Gastroesophageal sphincter (tissue), 4 donors: Measurements from ENCODE around the gene ITPKC. TPM values are rescaled to one million over a fixed set of nuclear protein-coding genes. Genes with fewer than 3 reads are reported as not detected.

ENCODE experiments used
- ATAC-seq: fragments of 150-250 bp; one replicate; pipeline ENCODE4 v1.9.1; 2016; ENCODE audit warnings: mild to moderate bottlenecking, moderate library complexity
- H3K27ac ChIP-seq, 4 donors: fragments of 200-600 bp; sonication (generic) in 3 of 4; 1 replicate in 3 of 4; 2 replicates in 1 of 4; pipeline ENCODE4 v1.5.1; 2016 to 2019
- H3K27me3 ChIP-seq: fragments of 200-600 bp; sonication (generic); one replicate; pipeline ENCODE4 v1.5.1; 2019
- H3K36me3 ChIP-seq, 2 donors: fragments of 200-600 bp; sonication (generic); one replicate each; pipeline ENCODE4 v1.5.1; 2019; ENCODE audit warnings: control low read depth in 1 of 2
- H3K4me1 ChIP-seq, 3 donors: fragments of 200-600 bp; sonication (generic); 1 replicate in 2 of 3; 2 replicates in 1 of 3; pipeline ENCODE4 v1.5.1; 2016 to 2019; ENCODE audit warnings: control low read depth in 2 of 3
- H3K4me3 ChIP-seq, 2 donors: fragments of 200-600 bp; sonication (generic); one replicate each; pipeline ENCODE4 v1.5.1; 2019; ENCODE audit warnings: mild to moderate bottlenecking in 1 of 2, moderate library complexity in 1 of 2
- H3K9me3 ChIP-seq, 3 donors: fragments of 200-600 bp; sonication (generic); one replicate each; pipeline ENCODE4 v1.5.1; 2017 to 2019; ENCODE audit warnings: control low read depth in 2 of 3
- EP300 ChIP-seq: sonication (generic); formaldehyde crosslinking; IDR thresholded peaks from one replicate; pipeline ENCODE4 v1.6.1; 2017; ENCODE audit warnings: antibody characterized with exemption, mild to moderate bottlenecking
- POLR2A ChIP-seq, 2 donors: fragments of 450-650 bp; IDR thresholded peaks; one replicate each; pipeline ENCODE4 v1.6.1; 2017; ENCODE audit warnings: antibody characterized with exemption in 2 of 2, mild to moderate bottlenecking in 2 of 2, moderate library complexity in 1 of 2
- POLR2AphosphoS5 ChIP-seq: sonication (generic); formaldehyde crosslinking; IDR thresholded peaks from one replicate; pipeline ENCODE4 v1.6.1; 2017; ENCODE audit warnings: antibody characterized with exemption
- WGBS, 2 donors: methylation state at CpG; one replicate each; pipeline ENCODE4 v1.1.5; 2018; ENCODE audit warnings: low coverage in 1 of 2; 5-methylcytosine and 5-hydroxymethylcytosine counted together
- total RNA-seq, 4 donors: library from RNA; depleted of rRNA; stranded (reverse); fragments of >200 nt; gene quantifications; one replicate each; pipeline ENCODE4 v1.1.0, GENCODE V29; 2016
- TF ChIP-seq, protein P1 (sequence below), 4 experiments: fragments of 200-600 bp in 2 of 4; fragments of 450-650 bp in 2 of 4; sonication (generic) in 1 of 4; IDR thresholded peaks; one replicate each; pipeline ENCODE4 v1.5.1; 2017 to 2019; ENCODE audit warnings: antibody characterized with exemption in 4 of 4, mild to moderate bottlenecking in 2 of 4, moderate library complexity in 2 of 4

ITPKC gene
- 10 to 100 TPM; 25.2 to 71.8 (median 30.6) TPM for total RNA-seq

DNA sequence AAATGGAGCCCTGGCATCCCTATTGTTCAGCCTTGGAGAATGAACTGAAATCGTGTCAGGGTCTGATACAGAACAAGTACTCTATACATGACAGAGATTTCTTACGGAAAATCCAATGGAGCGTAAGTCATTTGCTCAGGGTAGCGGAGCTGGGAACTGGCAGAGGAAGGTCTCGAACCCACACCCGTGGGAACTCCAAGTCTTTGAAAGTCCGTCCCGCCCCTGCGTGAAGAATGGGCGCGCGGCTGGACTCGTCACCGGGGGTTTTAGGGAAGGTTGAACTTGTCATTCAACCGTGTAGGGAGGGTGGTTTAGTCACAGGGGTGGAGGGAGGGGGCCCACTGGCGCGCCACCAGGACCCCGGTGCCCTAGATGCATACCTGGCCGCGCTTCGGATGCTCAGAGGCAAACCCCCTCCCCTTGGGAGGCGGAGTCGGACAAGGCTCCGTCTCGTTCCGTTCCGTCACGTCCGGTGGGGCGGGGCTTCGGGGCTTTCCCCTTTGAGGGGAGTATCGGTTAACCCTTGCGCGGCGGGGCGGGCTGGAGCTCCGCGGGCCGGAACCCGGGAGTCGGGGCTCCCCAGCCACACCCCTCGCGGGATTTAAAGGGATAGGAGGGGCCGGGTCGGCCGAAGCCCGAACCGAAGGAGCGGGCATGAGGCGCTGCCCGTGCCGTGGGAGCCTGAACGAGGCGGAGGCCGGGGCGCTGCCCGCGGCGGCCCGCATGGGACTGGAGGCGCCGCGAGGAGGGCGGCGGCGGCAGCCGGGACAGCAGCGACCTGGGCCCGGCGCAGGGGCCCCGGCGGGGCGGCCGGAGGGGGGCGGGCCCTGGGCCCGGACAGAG is at the start of gene ITPKC, which contains the start of gene COQ8B:
ITPKC (plus strand) TSS at position 631 of the 843 bp plus-strand sequence; CDS start at position 655, 24 bp downstream.
COQ8B (minus strand) TSS at position 405 of the 843 bp plus-strand sequence. CDS start 2,254 bp downstream, outside the sequence.
- peak within 1 kb of the TSS; percentile 77 to 92 for H3K4me3 ChIP-seq
- H3K9me3 ChIP-seq: no peaks in the 10 kb centered on the region
- TF ChIP-seq POLR2A (IDR thresholded peaks at IDR 0.05) (peak; percentile 76 to 83), POLR2AphosphoS5 (peak; percentile 94), EP300 (no peak)
- TF ChIP-seq, protein P1, sequence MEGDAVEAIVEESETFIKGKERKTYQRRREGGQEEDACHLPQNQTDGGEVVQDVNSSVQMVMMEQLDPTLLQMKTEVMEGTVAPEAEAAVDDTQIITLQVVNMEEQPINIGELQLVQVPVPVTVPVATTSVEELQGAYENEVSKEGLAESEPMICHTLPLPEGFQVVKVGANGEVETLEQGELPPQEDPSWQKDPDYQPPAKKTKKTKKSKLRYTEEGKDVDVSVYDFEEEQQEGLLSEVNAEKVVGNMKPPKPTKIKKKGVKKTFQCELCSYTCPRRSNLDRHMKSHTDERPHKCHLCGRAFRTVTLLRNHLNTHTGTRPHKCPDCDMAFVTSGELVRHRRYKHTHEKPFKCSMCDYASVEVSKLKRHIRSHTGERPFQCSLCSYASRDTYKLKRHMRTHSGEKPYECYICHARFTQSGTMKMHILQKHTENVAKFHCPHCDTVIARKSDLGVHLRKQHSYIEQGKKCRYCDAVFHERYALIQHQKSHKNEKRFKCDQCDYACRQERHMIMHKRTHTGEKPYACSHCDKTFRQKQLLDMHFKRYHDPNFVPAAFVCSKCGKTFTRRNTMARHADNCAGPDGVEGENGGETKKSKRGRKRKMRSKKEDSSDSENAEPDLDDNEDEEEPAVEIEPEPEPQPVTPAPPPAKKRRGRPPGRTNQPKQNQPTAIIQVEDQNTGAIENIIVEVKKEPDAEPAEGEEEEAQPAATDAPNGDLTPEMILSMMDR (IDR thresholded peaks at IDR 0.05): peak in 2 of 4 experiments; percentile 62 to 63
- H3K4me1 ChIP-seq: peaks cover 0 to 71% (median 33%) of the 10 kb centered on the region in 3 donors
- ATAC-seq: peak; percentile 75
- H3K27ac ChIP-seq: peak within 1 kb of the TSS; percentile 97 to 99 (median 98)
- 0% methylated on average over 1 to 3 of the region's 76 CpGs for WGBS, 2 donors
- H3K36me3 ChIP-seq: peaks cover 0 to 18% of the 10 kb centered on the region in 2 donors
- H3K27me3 ChIP-seq: no peaks in the 10 kb centered on the region

GRCh38 chr19:40667602-40668001 is 49.3 kb upstream of the ITPKC start:
- Histone ChIP-seq H3K27me3 (no peaks in the 10 kb centered on the region), H3K4me1 (peaks cover 0 to 17% (median 8%) of the 10 kb centered on the region in 3 donors), H3K9me3 (no peaks in the 10 kb centered on the region), H3K27ac (no peak overlapping the region), H3K36me3 (peaks cover 0 to 60% of the 10 kb centered on the region in 2 donors), H3K4me3 (no peak overlapping the region)
- no CpG with 5 or more reads among the region's 14 CpGs for WGBS, 2 donors
- TF ChIP-seq, protein P1 (IDR thresholded peaks at IDR 0.05): no peak
- no peak for TF ChIP-seq POLR2AphosphoS5
- no peak for TF ChIP-seq EP300
- ATAC-seq: no peak

GRCh38 chr19:40668991-40669614 is 47.8 kb upstream of the ITPKC start:
- no peak for ATAC-seq
- Histone ChIP-seq H3K36me3 (peaks cover 0 to 75% of the 10 kb centered on the region in 2 donors), H3K27ac (no peak overlapping the region), H3K9me3 (no peaks in the 10 kb centered on the region), H3K4me1 (peaks cover 0 to 3% (median 0%) of the 10 kb centered on the region in 3 donors), H3K27me3 (no peaks in the 10 kb centered on the region), H3K4me3 (no peak overlapping the region)
- 88 to 96% methylated on average over 4 to 7 of the region's 7 CpGs for WGBS, 2 donors
- TF ChIP-seq EP300: no peak
- no peak for TF ChIP-seq POLR2AphosphoS5
- no peak for TF ChIP-seq POLR2A (IDR thresholded peaks at IDR 0.05)
- TF ChIP-seq, protein P1 (IDR thresholded peaks at IDR 0.05): no peak

DNA sequence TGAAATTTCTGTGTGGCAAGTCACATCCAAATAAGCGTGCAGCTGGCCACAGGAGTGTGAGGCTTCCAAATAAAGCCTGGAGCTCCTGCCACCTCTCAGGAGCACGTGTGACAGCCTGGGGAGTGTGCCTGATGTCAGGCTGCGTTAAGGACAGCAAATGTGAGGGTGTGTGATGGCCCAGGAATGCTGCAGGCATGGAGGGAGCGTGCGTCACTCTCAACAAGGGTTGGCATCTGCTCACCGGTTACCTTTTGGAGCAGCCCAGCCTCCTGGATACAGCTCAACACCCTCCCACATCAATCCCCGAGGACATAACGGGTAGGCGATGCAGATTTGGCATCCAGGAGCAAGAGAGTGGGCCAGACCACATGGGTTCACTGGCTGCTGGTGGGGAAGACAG is 45.5 kb upstream of the ITPKC start:
- Histone ChIP-seq H3K4me3 (no peak overlapping the region), H3K4me1 (no peaks in the 10 kb centered on the region), H3K27me3 (no peaks in the 10 kb centered on the region), H3K27ac (no peak overlapping the region), H3K36me3 (peaks cover 0 to 98% of the 10 kb centered on the region in 2 donors), H3K9me3 (no peaks in the 10 kb centered on the region)
- WGBS, 2 donors: 50% methylated on average over 1 of the region's 9 CpGs; no CpG with 5 or more reads in 1 of the 2 donors
- no peak for ATAC-seq
- no peak for TF ChIP-seq POLR2A (IDR thresholded peaks at IDR 0.05)
- TF ChIP-seq POLR2AphosphoS5: no peak
- TF ChIP-seq, protein P1 (IDR thresholded peaks at IDR 0.05): no peak
- no peak for TF ChIP-seq EP300
